ENCODE measurements around the gene FCN3. TPM values are rescaled to one million over a fixed set of nuclear protein-coding genes. Genes with fewer than 3 reads are reported as not detected.

The FCN3 gene
- total RNA-seq = 1 to 10 TPM in 4 of 7 donors, under 1 TPM in 3; 0.35 to 7.6 (median 1.2) TPM
- 1 to 10 TPM; 2.5 to 6.5 TPM for polyA plus RNA-seq
- long read RNA-seq, donor 1, partial matches to known transcripts = 0 of 3 reads
- long read RNA-seq, donor 1, other reads (novel, unspliced or antisense) = 0 of 3 reads
- long read RNA-seq, donor 2, partial matches to known transcripts = 0 of 1 reads
- long read RNA-seq, donor 2, other reads (novel, unspliced or antisense) = 0 of 1 reads
- long read RNA-seq, donor 3, partial matches to known transcripts = 0 of 2 reads
- long read RNA-seq, donor 3, other reads (novel, unspliced or antisense) = 0 of 2 reads

GRCh38 chr1:27374362-27375086, at the start of gene FCN3:
FCN3 (minus strand) TSS chr1:27374824; CDS start chr1:27374818, 6 bp downstream.
- no peak for DNase-seq
- no peaks in the 10 kb centered on the region for H3K4me1 ChIP-seq (ENCODE audit: insufficient read depth)
- no peaks in the 10 kb centered on the region for H3K36me3 ChIP-seq
- TF ChIP-seq CTCF (IDR thresholded peaks at IDR 0.05) = no peak
- TF ChIP-seq POLR2A (IDR thresholded peaks at IDR 0.05) = no peak
- no peak for TF ChIP-seq EP300 (IDR thresholded peaks at IDR 0.05)
- H3K4me3 ChIP-seq = no peak within 1 kb of the TSS
- WGBS, 3 donors = 69 to 81% (median 80%) methylated on average over 4 of the region's 4 CpGs
- no peaks in the 10 kb centered on the region for H3K9me3 ChIP-seq
- no peaks in the 10 kb centered on the region for H3K27me3 ChIP-seq
- H3K27ac ChIP-seq = no peak within 1 kb of the TSS
- intact Hi-C loops (cut with DNase I) = no loop called here

GRCh38 chr1:27423709-27424108, 49.1 kb upstream of the FCN3 start:
- Histone ChIP-seq H3K4me3 (no peak overlapping the region), H3K36me3 (no peaks in the 10 kb centered on the region), H3K4me1 (ENCODE audit: insufficient read depth) (peaks cover 4% of the 10 kb centered on the region), H3K9me3 (no peaks in the 10 kb centered on the region), H3K27ac (no peak overlapping the region), H3K27me3 (no peaks in the 10 kb centered on the region)
- intact Hi-C loops (cut with DNase I) = no loop called here
- TF ChIP-seq CTCF (IDR thresholded peaks at IDR 0.05) (no peak), POLR2A (IDR thresholded peaks at IDR 0.05) (no peak), EP300 (IDR thresholded peaks at IDR 0.05) (no peak)
- 76 to 86% (median 81%) methylated on average over 4 of the region's 4 CpGs for WGBS, 3 donors
- DNase-seq = no peak

- peak in 3 of 5 donors; percentile 52 to 74 (median 70) for DNase-seq
- H3K9me3 ChIP-seq = no peaks in the 10 kb centered on the region
- TF ChIP-seq EP300 (IDR thresholded peaks at IDR 0.05) (no peak), POLR2A (IDR thresholded peaks at IDR 0.05) (no peak), CTCF (IDR thresholded peaks at IDR 0.05) (no peak)
- peaks cover 1% of the 10 kb centered on the region for H3K4me1 ChIP-seq (ENCODE audit: insufficient read depth)
- H3K27ac ChIP-seq = peak overlapping the region in 1 of 2 donors; percentile 47
- no peaks in the 10 kb centered on the region for H3K27me3 ChIP-seq
- H3K36me3 ChIP-seq = no peaks in the 10 kb centered on the region
- H3K4me3 ChIP-seq = no peak overlapping the region
- WGBS, 3 donors = 26 to 29% (median 26%) methylated on average over 14 of the region's 14 CpGs
- intact Hi-C loops (cut with DNase I) = loop anchor here in 1 of 4 donors (5.0 kb wide), 1 partner anchor 184 kb away; the partner anchor contains the start of gene AHDC1
Measured at GRCh38 chr1:27418326-27419185, 43.9 kb upstream of the FCN3 start.

DNA sequence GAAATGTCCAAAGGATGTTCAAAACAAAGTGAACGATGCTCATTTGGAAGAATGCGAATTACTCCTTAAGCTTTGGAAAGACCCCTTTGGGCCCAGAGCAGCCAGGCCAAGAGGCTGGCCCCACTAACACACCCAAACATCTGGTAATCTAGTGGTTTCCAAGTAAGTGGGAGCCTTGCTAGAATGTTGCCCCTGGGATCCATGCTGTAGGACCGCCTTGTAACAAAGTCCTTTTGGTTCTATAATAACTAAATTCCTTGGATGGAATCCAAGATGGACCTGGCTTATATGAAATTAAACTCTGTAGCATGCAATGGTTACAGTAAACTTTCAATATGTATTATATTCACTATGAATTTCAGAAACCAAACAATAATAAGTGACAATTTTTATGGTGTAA, 43.1 kb upstream of the FCN3 start:
- Histone ChIP-seq H3K27ac (peak overlapping the region in 1 of 2 donors; percentile 47), H3K36me3 (no peaks in the 10 kb centered on the region), H3K9me3 (no peaks in the 10 kb centered on the region), H3K4me1 (ENCODE audit: insufficient read depth) (peaks cover 1% of the 10 kb centered on the region), H3K4me3 (no peak overlapping the region), H3K27me3 (no peaks in the 10 kb centered on the region)
- no peak for DNase-seq
- intact Hi-C loops (cut with DNase I) = loop anchor here in 1 of 4 donors (5.0 kb wide), 1 partner anchor 185 kb away; the partner anchor contains the start of gene AHDC1
- 79 to 84% (median 83%) methylated on average over 3 of the region's 3 CpGs for WGBS, 3 donors
- no peak for TF ChIP-seq EP300 (IDR thresholded peaks at IDR 0.05)
- TF ChIP-seq POLR2A (IDR thresholded peaks at IDR 0.05) = no peak
- no peak for TF ChIP-seq CTCF (IDR thresholded peaks at IDR 0.05)

All from ovary (tissue), 10 donors.